Smooth muscle cell (in vitro differentiated cells): ENCODE data around the gene SEC24D. TPM values are rescaled to one million over a fixed set of nuclear protein-coding genes. Genes with fewer than 3 reads are reported as not detected.

Experiments used
- DNase-seq: peaks from one replicate; lab custom pipeline; 2025; ENCODE audit not compliant: unreplicated experiment; lab: John Stamatoyannopoulos, UW
- H2AFZ ChIP-seq: fragments of 200-600 bp; sonication (generic); 2 replicates; pipeline ENCODE4 v1.6.0; 2016; ENCODE audit warnings: antibody characterized with exemption, low read depth, mild to moderate bottlenecking
- H3F3A ChIP-seq: fragments of 200-600 bp; sonication (generic); 2 replicates; pipeline ENCODE4 v1.6.0; 2017; ENCODE audit warnings: antibody characterized with exemption, low read depth
- H3K27ac ChIP-seq: fragments of 200-600 bp; sonication (generic); 2 replicates; pipeline ENCODE4 v1.5.1; 2016; ENCODE audit warnings: low read depth, mild to moderate bottlenecking
- H3K27me3 ChIP-seq: fragments of 200-600 bp; sonication (generic); 2 replicates; pipeline ENCODE4 v1.6.1; 2016; ENCODE audit warnings: low read depth, mild to moderate bottlenecking
- H3K36me3 ChIP-seq: fragments of 200-600 bp; sonication (generic); 2 replicates; pipeline ENCODE4 v1.5.1; 2016; ENCODE audit warnings: low read depth
- H3K4me1 ChIP-seq: fragments of 200-600 bp; sonication (generic); 2 replicates; pipeline ENCODE4 v1.5.1; 2016; ENCODE audit warnings: low read depth
- H3K4me2 ChIP-seq: fragments of 200-600 bp; sonication (generic); 2 replicates; pipeline ENCODE4 v1.6.0; 2016; ENCODE audit warnings: mild to moderate bottlenecking
- H3K4me3 ChIP-seq: fragments of 200-600 bp; sonication (generic); 2 replicates; pipeline ENCODE4 v1.5.1; 2016; ENCODE audit warnings: mild to moderate bottlenecking
- H3K79me2 ChIP-seq: fragments of 200-600 bp; sonication (generic); 2 replicates; pipeline ENCODE4 v1.6.0; 2016; ENCODE audit warnings: low read depth, mild to moderate bottlenecking
- H3K9ac ChIP-seq: fragments of 200-600 bp; sonication (generic); 2 replicates; pipeline ENCODE4 v1.6.0; 2016; ENCODE audit warnings: low read depth
- H3K9me3 ChIP-seq: fragments of 200-600 bp; sonication (generic); replicated peaks from 2 replicates; pipeline ENCODE4 v1.5.1; 2016; ENCODE audit warnings: low read depth
- H4K20me1 ChIP-seq: fragments of 200-600 bp; sonication (generic); 2 replicates; pipeline ENCODE4 v1.6.0; 2016; ENCODE audit warnings: low read depth
- WGBS: methylation state at CpG from one replicate; pipeline ENCODE4 v1.1.7; 2016; ENCODE audit warnings: low lambda C conversion rate; 5-methylcytosine and 5-hydroxymethylcytosine counted together
- polyA plus RNA-seq: library from polyadenylated mRNA; unstranded; fragments of >200 nt; fragmentation: Nextera tagmentation; extraction: Ambion mirVana; gene quantifications from 2 replicates; pipeline ENCODE4 v1.2.1, GENCODE V29; 2016
- total RNA-seq: library from RNA; depleted of rRNA; stranded (reverse); fragments of >200 nt; gene quantifications from 2 replicates; pipeline ENCODE4 v1.2.3, GENCODE V29; 2014
- TF ChIP-seq, protein P1 (sequence below): fragments of 200-600 bp; sonication (generic); IDR thresholded peaks from 2 replicates; pipeline ENCODE4 v1.5.1; 2017; ENCODE audit warnings: borderline replicate concordance, mild to moderate bottlenecking, antibody characterized with exemption; ENCODE audit not compliant: insufficient read depth, poor library complexity, severe bottlenecking

Gene SEC24D
- total and polyA plus RNA-seq, 2 experiments from 2014 or later = 163 to 237 TPM

- Histone ChIP-seq H3K9me3 (no peaks in the 10 kb centered on the region), H3K27ac (no peak overlapping the region), H3K27me3 (no peaks in the 10 kb centered on the region), H3K4me3 (no peak overlapping the region), H3K9ac (no peak overlapping the region), H4K20me1 (peaks cover 41% of the 10 kb centered on the region), H3K36me3 (peaks cover 14% of the 10 kb centered on the region), H3K4me1 (no peaks in the 10 kb centered on the region), H3K79me2 (no peaks in the 10 kb centered on the region), H3F3A (peaks cover 51% of the 10 kb centered on the region), H2AFZ (no peak overlapping the region), H3K4me2 (no peak overlapping the region)
- TF ChIP-seq, protein P1, sequence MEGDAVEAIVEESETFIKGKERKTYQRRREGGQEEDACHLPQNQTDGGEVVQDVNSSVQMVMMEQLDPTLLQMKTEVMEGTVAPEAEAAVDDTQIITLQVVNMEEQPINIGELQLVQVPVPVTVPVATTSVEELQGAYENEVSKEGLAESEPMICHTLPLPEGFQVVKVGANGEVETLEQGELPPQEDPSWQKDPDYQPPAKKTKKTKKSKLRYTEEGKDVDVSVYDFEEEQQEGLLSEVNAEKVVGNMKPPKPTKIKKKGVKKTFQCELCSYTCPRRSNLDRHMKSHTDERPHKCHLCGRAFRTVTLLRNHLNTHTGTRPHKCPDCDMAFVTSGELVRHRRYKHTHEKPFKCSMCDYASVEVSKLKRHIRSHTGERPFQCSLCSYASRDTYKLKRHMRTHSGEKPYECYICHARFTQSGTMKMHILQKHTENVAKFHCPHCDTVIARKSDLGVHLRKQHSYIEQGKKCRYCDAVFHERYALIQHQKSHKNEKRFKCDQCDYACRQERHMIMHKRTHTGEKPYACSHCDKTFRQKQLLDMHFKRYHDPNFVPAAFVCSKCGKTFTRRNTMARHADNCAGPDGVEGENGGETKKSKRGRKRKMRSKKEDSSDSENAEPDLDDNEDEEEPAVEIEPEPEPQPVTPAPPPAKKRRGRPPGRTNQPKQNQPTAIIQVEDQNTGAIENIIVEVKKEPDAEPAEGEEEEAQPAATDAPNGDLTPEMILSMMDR = no peak
- no peak for DNase-seq
- 100% methylated on average over 1 of the region's 1 CpG for WGBS
These were observed 114.2 kb downstream of the SEC24D start for GRCh38 chr4:118721752-118722151.

- 83% methylated on average over 4 of the region's 4 CpGs for WGBS
- Histone ChIP-seq H3K27me3 (no peaks in the 10 kb centered on the region), H3K27ac (peak overlapping the region; percentile 42), H3K36me3 (peaks cover 3% of the 10 kb centered on the region), H2AFZ (no peak overlapping the region), H3K4me2 (no peak overlapping the region), H3K9ac (no peak overlapping the region), H3K9me3 (no peaks in the 10 kb centered on the region), H3K4me3 (no peak overlapping the region), H4K20me1 (peaks cover 12% of the 10 kb centered on the region), H3K4me1 (no peaks in the 10 kb centered on the region), H3F3A (peaks cover 41% of the 10 kb centered on the region), H3K79me2 (no peaks in the 10 kb centered on the region)
- DNase-seq = no peak
- TF ChIP-seq, protein P1 = no peak
These were observed 117.3 kb downstream of the SEC24D start for GRCh38 chr4:118718511-118719170.

DNA sequence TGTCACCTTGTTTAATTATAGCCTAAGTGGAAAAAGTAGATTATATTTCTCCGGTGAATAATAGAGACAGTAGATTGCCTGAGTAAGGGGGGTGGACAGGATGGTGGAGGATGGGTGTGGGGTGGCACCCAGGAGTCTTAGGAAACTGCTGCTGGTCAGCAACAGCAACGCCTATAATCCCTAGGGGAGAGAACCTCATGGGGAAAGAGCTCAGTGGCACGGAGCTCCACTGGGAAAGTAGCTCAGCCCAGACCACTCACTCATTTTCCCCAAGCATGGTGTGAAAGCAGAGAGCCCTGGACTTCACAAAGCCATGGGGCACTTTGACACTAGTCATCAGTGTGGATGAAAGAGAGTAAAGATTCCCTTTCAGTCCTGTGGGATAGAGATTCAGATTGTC is 119.6 kb downstream of the SEC24D start:
- H3K9ac ChIP-seq = no peak overlapping the region
- H3K79me2 ChIP-seq = no peaks in the 10 kb centered on the region
- H3K4me3 ChIP-seq = no peak overlapping the region
- no peak overlapping the region for H3K4me2 ChIP-seq
- no peak overlapping the region for H3K27ac ChIP-seq
- H3K27me3 ChIP-seq = no peaks in the 10 kb centered on the region
- H2AFZ ChIP-seq = no peak overlapping the region
- H4K20me1 ChIP-seq = no peaks in the 10 kb centered on the region
- H3K9me3 ChIP-seq = no peaks in the 10 kb centered on the region
- no peaks in the 10 kb centered on the region for H3K36me3 ChIP-seq
- DNase-seq = no peak
- H3K4me1 ChIP-seq = no peaks in the 10 kb centered on the region
- H3F3A ChIP-seq = peaks cover 30% of the 10 kb centered on the region
- TF ChIP-seq, protein P1 = no peak
- 71% methylated on average over 3 of the region's 3 CpGs for WGBS

DNA sequence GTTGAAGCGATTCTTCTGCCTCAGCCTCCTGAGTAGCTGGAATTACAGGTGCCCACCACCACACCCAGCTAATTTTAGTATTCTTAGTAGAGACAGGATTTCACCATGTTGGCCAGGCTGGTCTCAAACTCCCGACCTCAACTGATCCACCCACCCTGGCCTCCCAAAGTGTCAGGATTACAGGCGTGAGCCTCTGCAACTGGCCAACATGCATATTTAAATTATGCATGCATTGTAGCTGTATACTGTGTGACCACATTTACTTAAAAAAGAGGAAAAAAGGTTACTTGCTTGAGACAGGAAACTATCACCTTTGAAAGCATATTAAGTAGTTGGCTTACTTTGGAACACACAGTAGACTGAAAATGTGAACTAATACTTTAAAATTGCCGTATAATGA is 121.2 kb downstream of the SEC24D start:
- DNase-seq = no peak
- Histone ChIP-seq H3K9me3 (no peaks in the 10 kb centered on the region), H3K4me3 (no peak overlapping the region), H2AFZ (no peak overlapping the region), H3K4me2 (no peak overlapping the region), H3K79me2 (no peaks in the 10 kb centered on the region), H3K27ac (no peak overlapping the region), H3K4me1 (no peaks in the 10 kb centered on the region), H3F3A (peaks cover 14% of the 10 kb centered on the region), H3K36me3 (no peaks in the 10 kb centered on the region), H3K27me3 (no peaks in the 10 kb centered on the region), H4K20me1 (no peaks in the 10 kb centered on the region), H3K9ac (no peak overlapping the region)
- TF ChIP-seq, protein P1 = no peak
- 93% methylated on average over 4 of the region's 4 CpGs for WGBS
